Progenitor cell of endocrine pancreas (in vitro differentiated cells): ENCODE measurements around the gene PAWR. TPM values are rescaled to one million over a fixed set of nuclear protein-coding genes. Genes with fewer than 3 reads are reported as not detected.

ENCODE experiments used
- DNase-seq: peaks from one replicate; pipeline ENCODE4 v3.0.0; 2021; ENCODE audit warnings: low spot score; ENCODE audit not compliant: unreplicated experiment
- H3K27ac Mint-ChIP-seq: 2 replicates; pipeline ENCODE4 v1.8.0; 2021; ENCODE audit warnings: mild to moderate bottlenecking, moderate library complexity, mixed read lengths
- H3K27me3 Mint-ChIP-seq: 2 replicates; pipeline ENCODE4 v1.8.0; 2021; ENCODE audit warnings: mixed read lengths
- H3K36me3 Mint-ChIP-seq: 2 replicates; pipeline ENCODE4 v1.8.0; 2022; ENCODE audit warnings: mixed read lengths; ENCODE audit not compliant: insufficient read depth
- H3K4me1 Mint-ChIP-seq: 2 replicates; pipeline ENCODE4 v1.8.0; 2021; ENCODE audit warnings: low read depth, mixed read lengths
- H3K4me3 Mint-ChIP-seq: 2 replicates; pipeline ENCODE4 v1.8.0; 2021; ENCODE audit warnings: low read depth, mild to moderate bottlenecking, moderate library complexity, mixed read lengths
- H3K9me3 Mint-ChIP-seq: 2 replicates; pipeline ENCODE4 v1.8.0; 2021; ENCODE audit warnings: low read depth, mixed read lengths
- CTCF ChIP-seq: fragments of 200-600 bp; sonication (generic); IDR thresholded peaks from one replicate; pipeline ENCODE4 v1.5.0; 2021; ENCODE audit warnings: antibody characterized with exemption, mild to moderate bottlenecking; ENCODE audit not compliant: unreplicated experiment
- total RNA-seq: library from RNA; stranded (reverse); gene quantifications from 2 replicates; pipeline ENCODE4 v1.2.1, GENCODE V29; 2021

PAWR gene
- total RNA-seq, 1 donor from 2014 or later, result 85.7 TPM

GRCh38 chr12:79715308-79715707 is 24.5 kb upstream of the PAWR start:
- Mint-ChIP-seq H3K9me3 (no peaks in the 10 kb centered on the region), H3K27ac (no peak overlapping the region), H3K36me3 (no peaks in the 10 kb centered on the region), H3K4me3 (no peak overlapping the region), H3K4me1 (no peaks in the 10 kb centered on the region), H3K27me3 (no peaks in the 10 kb centered on the region)
- no peak for DNase-seq
- TF ChIP-seq CTCF, result no peak

- DNase-seq, result no peak
- Mint-ChIP-seq H3K27me3 (no peaks in the 10 kb centered on the region), H3K4me3 (no peak overlapping the region), H3K4me1 (peaks cover 1% of the 10 kb centered on the region), H3K9me3 (no peaks in the 10 kb centered on the region), H3K27ac (no peak overlapping the region), H3K36me3 (no peaks in the 10 kb centered on the region)
- no peak for TF ChIP-seq CTCF
Observed at GRCh38 chr12:79710707-79711483, 20.1 kb upstream of the PAWR start.

GRCh38 chr12:79707830-79708229 is 17.1 kb upstream of the PAWR start:
- Mint-ChIP-seq H3K27ac (no peak overlapping the region), H3K27me3 (no peaks in the 10 kb centered on the region), H3K4me1 (peaks cover 1% of the 10 kb centered on the region), H3K36me3 (no peaks in the 10 kb centered on the region), H3K9me3 (no peaks in the 10 kb centered on the region), H3K4me3 (no peak overlapping the region)
- no peak for DNase-seq
- no peak for TF ChIP-seq CTCF

DNA sequence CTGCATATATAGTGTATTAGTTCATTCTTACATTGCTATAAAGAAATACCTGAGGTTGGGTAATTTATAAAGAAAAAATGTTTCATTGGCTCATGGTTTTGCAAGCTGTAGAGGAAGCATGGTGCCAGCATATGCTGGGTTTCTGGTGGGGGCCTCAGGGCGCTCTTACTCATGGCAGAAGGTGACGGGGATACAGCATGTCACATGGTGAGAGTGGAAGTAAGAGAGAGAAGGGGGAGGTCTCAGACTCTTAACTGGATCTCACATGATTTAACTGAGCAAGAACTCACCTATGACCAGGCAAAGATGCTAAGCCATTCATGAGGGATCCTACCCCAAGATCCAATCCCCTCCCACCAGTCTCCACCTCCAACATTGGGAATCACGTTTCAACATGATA is 15.9 kb upstream of the PAWR start:
- DNase-seq, result no peak
- Mint-ChIP-seq H3K27me3 (no peaks in the 10 kb centered on the region), H3K27ac (no peak overlapping the region), H3K4me1 (peaks cover 1% of the 10 kb centered on the region), H3K9me3 (no peaks in the 10 kb centered on the region), H3K36me3 (no peaks in the 10 kb centered on the region), H3K4me3 (no peak overlapping the region)
- TF ChIP-seq CTCF, result no peak

- DNase-seq, result no peak
- TF ChIP-seq CTCF, result no peak
Observed at GRCh38 chr12:79706156-79706555, 15.4 kb upstream of the PAWR start.

More at GRCh38 chr12:79706156-79706555, 15.4 kb upstream of the PAWR start:
- Mint-ChIP-seq H3K4me3 (no peak overlapping the region), H3K4me1 (peaks cover 1% of the 10 kb centered on the region), H3K9me3 (no peaks in the 10 kb centered on the region), H3K27me3 (no peaks in the 10 kb centered on the region), H3K27ac (no peak overlapping the region), H3K36me3 (no peaks in the 10 kb centered on the region)
